Stimulated activated CD4-positive, alpha-beta T cell treated with anti-CD3 and anti-CD28 coated beads, Interleukin-4, amount 100 ng/mL, for 24 hours (primary cell): Measurements from ENCODE around the gene THY1.

ENCODE experiments used
- DNase-seq: peaks from one replicate; pipeline ENCODE4 v3.0.0-alpha.2; 2020

THY1 gene

GRCh38 chr11:119368121-119369034 is 54.6 kb downstream of the THY1 start:
- DNase-seq, result no peak

- no peak for DNase-seq
These were observed 55.3 kb downstream of the THY1 start for GRCh38 chr11:119367661-119368120.
